Upper lobe of left lung (tissue), 4 donors: ENCODE results near the gene KMT2E.

Experiments used
- CTCF ChIP-seq, 6 experiments: fragments of 450-650 bp in 4 of 6; fragments of 200-600 bp in 2 of 6; sonication (generic) in 2 of 6; IDR thresholded peaks; one replicate each; pipeline ENCODE4 v1.5.1; 2016 to 2019; ENCODE audit warnings: antibody characterized with exemption in 6 of 6
- EP300 ChIP-seq, 4 donors: sonication (generic); formaldehyde crosslinking; IDR thresholded peaks; one replicate each; pipeline ENCODE4 v1.5.1; 2017; ENCODE audit warnings: antibody characterized with exemption in 4 of 4, control low read depth in 2 of 4
- POLR2A ChIP-seq, 4 donors: fragments of 450-650 bp; IDR thresholded peaks; one replicate each; pipeline ENCODE4 v1.5.1; 2016 to 2017; ENCODE audit warnings: antibody characterized with exemption in 4 of 4, mild to moderate bottlenecking in 2 of 4
- POLR2AphosphoS5 ChIP-seq, 2 donors: sonication (generic); formaldehyde crosslinking; IDR thresholded peaks; one replicate each; pipeline ENCODE4 v1.5.1; 2017; ENCODE audit warnings: antibody characterized with exemption in 2 of 2

GRCh38 chr7:105011831-105012502 is 2.0 kb upstream of the KMT2E start:
- TF ChIP-seq POLR2A (IDR thresholded peaks at IDR 0.05): no peak
- no peak for TF ChIP-seq CTCF (IDR thresholded peaks at IDR 0.05)
- no peak for TF ChIP-seq POLR2AphosphoS5 (IDR thresholded peaks at IDR 0.05)
- TF ChIP-seq EP300 (IDR thresholded peaks at IDR 0.05): no peak
